GM23338 (cell line): Measurements from ENCODE around the gene LPXN. TPM values are rescaled to one million over a fixed set of nuclear protein-coding genes. Genes with fewer than 3 reads are reported as not detected.

Experiments used
- ATAC-seq: fragments of 200-7000 bp; cut with Tn5 transposase; 3 replicates; pipeline ENCODE4 v1.9.1; 2020
- DNase-seq: peaks from one replicate; pipeline ENCODE4 v3.0.0-alpha.2; 2015; ENCODE audit warnings: low spot score
- H2AFZ ChIP-seq: fragments of 200-600 bp; sonication (generic); 2 replicates; pipeline ENCODE4 v1.8.0; 2016; ENCODE audit warnings: antibody characterized with exemption, mild to moderate bottlenecking, moderate library complexity
- H3F3A ChIP-seq: fragments of 200-600 bp; sonication (generic); replicated peaks from 2 replicates; pipeline ENCODE4 v1.8.0; 2017; ENCODE audit warnings: antibody characterized with exemption, mixed run types, low read depth
- H3K27ac ChIP-seq: fragments of 200-600 bp; sonication (generic); 2 replicates; pipeline ENCODE4 v1.6.1; 2016; ENCODE audit warnings: low read depth
- H3K27me3 ChIP-seq: fragments of 200-600 bp; sonication (generic); 2 replicates; pipeline ENCODE4 v1.8.0; 2016; ENCODE audit warnings: mild to moderate bottlenecking, mixed run types, moderate library complexity; ENCODE audit not compliant: insufficient read depth
- H3K36me3 ChIP-seq: fragments of 200-600 bp; sonication (generic); 2 replicates; pipeline ENCODE4 v1.8.0; 2016; ENCODE audit warnings: mild to moderate bottlenecking; ENCODE audit not compliant: insufficient read depth
- H3K4me1 ChIP-seq: fragments of 200-600 bp; sonication (generic); 2 replicates; pipeline ENCODE4 v1.8.0; 2016; ENCODE audit warnings: mild to moderate bottlenecking, moderate library complexity; ENCODE audit not compliant: insufficient read depth
- H3K4me2 ChIP-seq: fragments of 200-600 bp; sonication (generic); 2 replicates; pipeline ENCODE4 v1.7.1; 2017; ENCODE audit warnings: mixed run types
- H3K4me3 ChIP-seq: fragments of 200-600 bp; sonication (generic); 2 replicates; pipeline ENCODE4 v1.6.1; 2016; ENCODE audit warnings: mixed run types
- H3K79me2 ChIP-seq: fragments of 200-600 bp; sonication (generic); replicated peaks from 2 replicates; pipeline ENCODE4 v1.8.0; 2017; ENCODE audit warnings: mild to moderate bottlenecking; ENCODE audit not compliant: insufficient read depth
- H3K9me2 ChIP-seq: fragments of 200-600 bp; sonication (generic); 2 replicates; pipeline ENCODE4 v1.8.0; 2017; ENCODE audit not compliant: insufficient read depth
- H4K20me1 ChIP-seq: fragments of 200-600 bp; sonication (generic); replicated peaks from 2 replicates; pipeline ENCODE4 v1.8.0; 2017; ENCODE audit warnings: mild to moderate bottlenecking; ENCODE audit not compliant: insufficient read depth
- H3K27ac Mint-ChIP-seq: 2 replicates; pipeline ENCODE4 v1.8.0; 2020; ENCODE audit warnings: inconsistent platforms, mild to moderate bottlenecking, moderate library complexity, mixed read lengths
- H3K27me3 Mint-ChIP-seq: 3 replicates; pipeline ENCODE4 v1.8.0; 2022; ENCODE audit warnings: low read depth, mild to moderate bottlenecking, moderate library complexity, mixed read lengths, inconsistent platforms; ENCODE audit not compliant: insufficient read depth, poor library complexity
- H3K36me3 Mint-ChIP-seq: 3 replicates; pipeline ENCODE4 v1.8.0; 2021; ENCODE audit warnings: low read depth, mild to moderate bottlenecking, inconsistent platforms, moderate library complexity, mixed read lengths
- H3K4me1 Mint-ChIP-seq: 3 replicates; pipeline ENCODE4 v1.8.0; 2020; ENCODE audit warnings: mild to moderate bottlenecking, inconsistent platforms, mixed read lengths
- H3K4me3 Mint-ChIP-seq: 3 replicates; pipeline ENCODE4 v1.8.0; 2021; ENCODE audit warnings: moderate library complexity, mild to moderate bottlenecking, inconsistent platforms, mixed read lengths
- H3K9me3 Mint-ChIP-seq: 3 replicates; pipeline ENCODE4 v1.8.0; 2020; ENCODE audit warnings: moderate library complexity, mild to moderate bottlenecking, inconsistent platforms, mixed read lengths
- CREB1 ChIP-seq: fragments of 250-450 bp; sonication (Bioruptor Pico); IDR thresholded peaks from 2 replicates; pipeline ENCODE4 v1.5.0; 2020; ENCODE audit warnings: low read depth, mild to moderate bottlenecking, moderate library complexity
- ETS1 ChIP-seq: IDR thresholded peaks from 2 replicates; pipeline ENCODE4 v1.6.1; 2016; ENCODE audit warnings: antibody characterized with exemption
- EZH2 ChIP-seq: fragments of 200-600 bp; sonication (generic); IDR thresholded peaks from one replicate; pipeline ENCODE4 v1.8.0; 2017; ENCODE audit warnings: antibody characterized with exemption, mild to moderate bottlenecking, low read depth; ENCODE audit not compliant: unreplicated experiment
- EZH2phosphoT487 ChIP-seq: fragments of 200-600 bp; sonication (generic); IDR thresholded peaks from one replicate; pipeline ENCODE4 v1.8.1; 2018; ENCODE audit warnings: antibody characterized with exemption; ENCODE audit not compliant: unreplicated experiment
- ZNF462 ChIP-seq: fragments of 250-450 bp; sonication (Bioruptor Pico); IDR thresholded peaks from 2 replicates; pipeline ENCODE4 v1.5.0; 2020; ENCODE audit warnings: mild to moderate bottlenecking, moderate library complexity
- polyA plus RNA-seq: library from polyadenylated mRNA; unstranded; fragments of >200 nt; fragmentation: Nextera tagmentation; extraction: Ambion mirVana; gene quantifications from 2 replicates; pipeline ENCODE4 v1.2.1, GENCODE V29; 2016
- total RNA-seq: library from RNA; depleted of rRNA; stranded (reverse); fragments of >200 nt; shearing (Covaris generic); gene quantifications from 2 replicates; pipeline ENCODE4 v1.2.3, GENCODE V29; 2014
- TF ChIP-seq, protein P1 (sequence below), 2 experiments: fragments of 200-600 bp in 1 of 2; sonication (generic) in 1 of 2; conservative IDR thresholded peaks; 2 replicates each; pipeline versions ENCODE4 v1.5.1 to v1.6.1; 2016 to 2017; ENCODE audit warnings: antibody characterized with exemption in 2 of 2, low read depth in 2 of 2, mild to moderate bottlenecking in 2 of 2, moderate library complexity in 1 of 2
- TF ChIP-seq, protein P2 (sequence below): IDR thresholded peaks from one replicate; pipeline ENCODE4 v1.6.1; 2018; ENCODE audit warnings: antibody characterized with exemption; ENCODE audit not compliant: unreplicated experiment

Gene LPXN
- total and polyA plus RNA-seq, 2 experiments from 2014 or later = 0.56 to 1.3 TPM

DNA sequence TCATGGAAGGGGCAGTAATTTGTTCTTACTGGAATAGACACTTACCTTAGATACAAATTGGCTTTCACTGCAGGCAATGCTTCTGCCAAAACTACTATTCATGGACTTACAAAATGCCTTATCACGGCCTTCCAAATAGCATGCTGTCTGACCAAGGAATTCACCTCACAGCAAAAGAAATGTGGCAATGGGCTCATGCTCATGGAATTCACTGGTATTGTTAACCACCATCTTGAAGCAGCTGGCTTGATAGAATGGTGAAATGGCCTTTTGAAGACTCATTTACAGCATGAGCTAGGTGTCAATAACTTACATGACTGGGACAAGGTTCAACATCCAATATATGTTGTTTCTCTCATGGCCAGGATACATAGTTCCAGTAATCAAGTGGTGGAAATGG, 89.7 kb downstream of the LPXN start:
- TF ChIP-seq ETS1 = no peak
- no peak for TF ChIP-seq EZH2phosphoT487
- TF ChIP-seq EZH2 = no peak
- TF ChIP-seq, protein P1, sequence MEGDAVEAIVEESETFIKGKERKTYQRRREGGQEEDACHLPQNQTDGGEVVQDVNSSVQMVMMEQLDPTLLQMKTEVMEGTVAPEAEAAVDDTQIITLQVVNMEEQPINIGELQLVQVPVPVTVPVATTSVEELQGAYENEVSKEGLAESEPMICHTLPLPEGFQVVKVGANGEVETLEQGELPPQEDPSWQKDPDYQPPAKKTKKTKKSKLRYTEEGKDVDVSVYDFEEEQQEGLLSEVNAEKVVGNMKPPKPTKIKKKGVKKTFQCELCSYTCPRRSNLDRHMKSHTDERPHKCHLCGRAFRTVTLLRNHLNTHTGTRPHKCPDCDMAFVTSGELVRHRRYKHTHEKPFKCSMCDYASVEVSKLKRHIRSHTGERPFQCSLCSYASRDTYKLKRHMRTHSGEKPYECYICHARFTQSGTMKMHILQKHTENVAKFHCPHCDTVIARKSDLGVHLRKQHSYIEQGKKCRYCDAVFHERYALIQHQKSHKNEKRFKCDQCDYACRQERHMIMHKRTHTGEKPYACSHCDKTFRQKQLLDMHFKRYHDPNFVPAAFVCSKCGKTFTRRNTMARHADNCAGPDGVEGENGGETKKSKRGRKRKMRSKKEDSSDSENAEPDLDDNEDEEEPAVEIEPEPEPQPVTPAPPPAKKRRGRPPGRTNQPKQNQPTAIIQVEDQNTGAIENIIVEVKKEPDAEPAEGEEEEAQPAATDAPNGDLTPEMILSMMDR (conservative IDR thresholded peaks at IDR 0.05; ENCODE audit: low read depth in 2 of 2) = no peak
- TF ChIP-seq, protein P2, sequence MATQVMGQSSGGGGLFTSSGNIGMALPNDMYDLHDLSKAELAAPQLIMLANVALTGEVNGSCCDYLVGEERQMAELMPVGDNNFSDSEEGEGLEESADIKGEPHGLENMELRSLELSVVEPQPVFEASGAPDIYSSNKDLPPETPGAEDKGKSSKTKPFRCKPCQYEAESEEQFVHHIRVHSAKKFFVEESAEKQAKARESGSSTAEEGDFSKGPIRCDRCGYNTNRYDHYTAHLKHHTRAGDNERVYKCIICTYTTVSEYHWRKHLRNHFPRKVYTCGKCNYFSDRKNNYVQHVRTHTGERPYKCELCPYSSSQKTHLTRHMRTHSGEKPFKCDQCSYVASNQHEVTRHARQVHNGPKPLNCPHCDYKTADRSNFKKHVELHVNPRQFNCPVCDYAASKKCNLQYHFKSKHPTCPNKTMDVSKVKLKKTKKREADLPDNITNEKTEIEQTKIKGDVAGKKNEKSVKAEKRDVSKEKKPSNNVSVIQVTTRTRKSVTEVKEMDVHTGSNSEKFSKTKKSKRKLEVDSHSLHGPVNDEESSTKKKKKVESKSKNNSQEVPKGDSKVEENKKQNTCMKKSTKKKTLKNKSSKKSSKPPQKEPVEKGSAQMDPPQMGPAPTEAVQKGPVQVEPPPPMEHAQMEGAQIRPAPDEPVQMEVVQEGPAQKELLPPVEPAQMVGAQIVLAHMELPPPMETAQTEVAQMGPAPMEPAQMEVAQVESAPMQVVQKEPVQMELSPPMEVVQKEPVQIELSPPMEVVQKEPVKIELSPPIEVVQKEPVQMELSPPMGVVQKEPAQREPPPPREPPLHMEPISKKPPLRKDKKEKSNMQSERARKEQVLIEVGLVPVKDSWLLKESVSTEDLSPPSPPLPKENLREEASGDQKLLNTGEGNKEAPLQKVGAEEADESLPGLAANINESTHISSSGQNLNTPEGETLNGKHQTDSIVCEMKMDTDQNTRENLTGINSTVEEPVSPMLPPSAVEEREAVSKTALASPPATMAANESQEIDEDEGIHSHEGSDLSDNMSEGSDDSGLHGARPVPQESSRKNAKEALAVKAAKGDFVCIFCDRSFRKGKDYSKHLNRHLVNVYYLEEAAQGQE = no peak
- no peak for TF ChIP-seq CREB1
- TF ChIP-seq ZNF462 (CRISPR knock-in tag) = no peak
- no peak overlapping the region for H3K27ac ChIP-seq
- Mint-ChIP-seq H3K27me3 (no peaks in the 10 kb centered on the region), H3K4me3 (no peak overlapping the region), H3K4me1 (peaks cover 5% of the 10 kb centered on the region), H3K9me3 (no peaks in the 10 kb centered on the region), H3K27ac (no peak overlapping the region), H3K36me3 (no peaks in the 10 kb centered on the region)
- no peak overlapping the region for H3K4me3 ChIP-seq
- ATAC-seq (no peak), DNase-seq (no peak)
- no peaks in the 10 kb centered on the region for H3K27me3 ChIP-seq
- no peak overlapping the region for H2AFZ ChIP-seq
- no peaks in the 10 kb centered on the region; the same call in 1 of the 2 replicates for H3K4me1 ChIP-seq
- H3K36me3 ChIP-seq = no peaks in the 10 kb centered on the region
- no peaks in the 10 kb centered on the region for H4K20me1 ChIP-seq
- no peak overlapping the region for H3K4me2 ChIP-seq
- peaks cover 17% of the 10 kb centered on the region for H3K9me2 ChIP-seq
- H3K79me2 ChIP-seq = no peaks in the 10 kb centered on the region
- H3F3A ChIP-seq = no peaks in the 10 kb centered on the region
